GM18861 (cell line): Measurements from ENCODE around the gene PRSS36.
"Not testable (repeated sequence)": the region's sequence is repeated elsewhere in the genome, so short reads cannot be mapped to it uniquely, and the experiment has no call there.

ENCODE experiments used
- ATAC-seq: cut with Tn5 transposase; IDR thresholded peaks from one replicate; pipeline ENCODE4 v1.9.1; 2021; ENCODE audit not compliant: unreplicated experiment

The PRSS36 gene

DNA sequence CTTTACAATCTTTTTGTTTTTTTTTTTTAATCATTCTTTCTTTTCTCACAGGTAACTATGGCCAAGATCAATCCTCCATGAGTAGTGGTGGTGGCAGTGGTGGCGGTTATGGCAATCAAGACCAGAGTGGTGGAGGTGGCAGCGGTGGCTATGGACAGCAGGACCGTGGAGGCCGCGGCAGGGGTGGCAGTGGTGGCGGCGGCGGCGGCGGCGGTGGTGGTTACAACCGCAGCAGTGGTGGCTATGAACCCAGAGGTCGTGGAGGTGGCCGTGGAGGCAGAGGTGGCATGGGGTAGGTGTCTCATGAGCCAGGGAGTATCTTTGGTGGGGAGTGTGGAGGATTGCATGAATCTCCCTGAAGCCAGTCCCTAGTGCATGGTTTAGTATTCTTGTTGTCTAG, 35.0 kb upstream of the PRSS36 start:
- no peak for ATAC-seq

- no peak for ATAC-seq
Measured at GRCh38 chr16:31183432-31184428, 33.9 kb upstream of the PRSS36 start.

DNA sequence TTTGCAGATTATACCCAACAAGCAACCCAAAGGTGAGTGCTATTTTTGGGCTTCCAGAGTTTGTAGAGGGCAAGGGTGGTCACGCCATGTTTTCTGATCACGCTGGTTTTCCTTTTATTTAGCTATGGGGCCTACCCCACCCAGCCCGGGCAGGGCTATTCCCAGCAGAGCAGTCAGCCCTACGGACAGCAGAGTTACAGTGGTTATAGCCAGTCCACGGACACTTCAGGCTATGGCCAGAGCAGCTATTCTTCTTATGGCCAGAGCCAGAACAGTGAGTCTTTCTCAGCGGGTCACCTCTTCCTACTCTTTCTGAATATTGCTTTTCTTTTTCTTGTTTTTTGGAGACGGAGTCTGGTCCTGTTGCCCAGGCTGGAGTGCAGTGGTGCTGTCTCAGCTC, 32.5 kb upstream of the PRSS36 start:
- no peak for ATAC-seq

GRCh38 chr16:31181102-31181830, 31.4 kb upstream of the PRSS36 start:
- ATAC-seq: no peak

DNA sequence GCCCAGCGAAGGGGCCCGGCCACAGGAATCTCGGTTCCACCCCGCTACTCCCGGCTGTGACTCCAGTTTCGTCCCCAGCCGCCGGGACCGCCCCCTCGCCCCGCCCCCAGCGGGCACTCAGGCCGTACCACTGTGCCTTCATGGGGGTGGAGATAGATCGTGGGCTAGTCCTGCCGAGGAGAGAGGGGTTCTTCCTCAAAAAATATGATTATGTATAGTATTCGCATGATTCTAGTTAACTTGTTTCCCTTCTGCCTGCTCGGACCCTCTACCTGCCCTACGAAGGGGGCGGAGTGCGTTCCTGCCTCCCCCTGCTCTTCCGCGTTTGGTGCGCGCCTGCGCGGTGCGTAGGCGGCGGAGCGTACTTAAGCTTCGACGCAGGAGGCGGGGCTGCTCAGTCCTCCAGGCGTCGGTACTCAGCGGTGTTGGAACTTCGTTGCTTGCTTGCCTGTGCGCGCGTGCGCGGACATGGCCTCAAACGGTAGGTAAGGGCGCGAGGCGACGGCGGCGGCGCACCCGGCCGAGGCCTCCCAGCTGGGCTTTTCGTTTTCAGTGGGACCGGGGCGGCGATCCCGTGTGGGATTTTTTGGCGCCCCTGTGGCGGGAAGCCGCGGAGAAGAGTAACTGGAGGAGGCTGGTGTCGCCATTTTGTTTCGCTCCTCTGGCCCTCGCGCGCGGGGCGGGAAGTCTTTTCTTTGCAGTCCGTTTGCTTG, 30.0 kb upstream of the PRSS36 start, which contains the start of gene FUS:
FUS (plus strand) TSS at position 393 of the 713 bp plus-strand sequence; CDS start at position 469, 76 bp downstream.
- ATAC-seq: peak; percentile 39

DNA sequence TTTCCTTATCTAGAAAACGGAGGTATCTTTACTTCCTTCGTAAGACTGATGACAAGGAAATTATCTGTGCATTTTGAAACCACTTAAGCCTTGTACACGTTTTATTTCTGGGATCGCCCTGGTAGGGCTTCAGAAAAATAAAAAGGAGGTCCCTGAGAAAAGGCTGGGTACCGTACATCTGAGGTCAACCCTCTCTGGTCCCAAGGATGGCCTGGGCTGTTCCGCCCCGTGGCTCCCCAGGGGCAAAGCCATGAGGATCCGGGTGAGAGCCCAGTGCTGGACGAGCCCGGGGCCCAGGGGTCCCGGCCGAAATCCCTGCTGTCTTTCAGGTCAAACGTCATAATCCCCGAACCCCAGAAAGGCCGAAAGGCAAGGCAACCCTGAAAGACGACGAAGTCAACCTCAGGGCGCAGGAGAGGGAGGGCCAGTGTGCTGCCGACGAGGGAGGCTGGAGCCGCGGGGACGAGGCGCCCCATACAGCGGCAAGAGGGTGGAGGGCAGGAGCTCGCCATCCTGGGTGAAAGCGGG, 29.4 kb upstream of the PRSS36 start:
- peak; percentile 3 for ATAC-seq

DNA sequence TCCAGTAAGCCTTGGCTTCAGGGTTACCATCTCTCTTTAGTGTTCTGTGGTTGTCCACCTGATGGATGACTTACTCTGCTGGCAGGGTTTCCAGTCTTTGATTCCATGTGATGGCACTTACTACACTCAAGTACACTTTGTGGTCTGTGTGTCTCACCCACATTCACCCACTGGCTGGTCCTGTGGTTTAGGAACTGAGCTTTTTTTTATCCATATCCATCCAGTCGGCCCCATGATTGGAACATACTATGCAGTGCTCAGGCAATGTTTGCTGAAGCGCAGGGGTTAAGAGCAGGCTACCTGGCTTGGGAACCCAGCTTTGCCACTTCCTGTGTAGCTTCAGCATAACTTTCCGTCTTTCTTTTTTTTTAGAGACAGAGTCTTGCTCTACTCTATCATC, 27.3 kb upstream of the PRSS36 start:
- no peak for ATAC-seq

DNA sequence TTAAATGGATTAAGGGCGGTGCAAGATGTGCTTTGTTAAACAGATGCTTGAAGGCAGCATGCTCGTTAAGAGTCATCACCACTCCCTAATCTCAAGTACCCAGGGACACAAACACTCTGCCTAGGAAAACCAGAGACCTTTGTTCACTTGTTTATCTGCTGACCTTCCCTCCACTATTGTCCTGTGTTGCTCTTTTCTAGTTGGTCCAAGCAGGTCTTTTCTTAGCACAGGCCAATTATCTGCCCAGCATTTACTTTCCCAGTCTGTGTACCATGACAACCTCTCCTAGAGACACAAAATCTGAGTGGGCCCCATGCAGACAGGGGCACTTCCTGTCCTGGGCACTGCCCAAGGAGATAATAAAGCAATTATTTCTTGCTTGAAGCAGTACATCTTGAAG, 20.2 kb upstream of the PRSS36 start:
- ATAC-seq: not testable (repeated sequence)

- ATAC-seq: no peak
Measured at GRCh38 chr16:31168848-31169247, 19.0 kb upstream of the PRSS36 start.

DNA sequence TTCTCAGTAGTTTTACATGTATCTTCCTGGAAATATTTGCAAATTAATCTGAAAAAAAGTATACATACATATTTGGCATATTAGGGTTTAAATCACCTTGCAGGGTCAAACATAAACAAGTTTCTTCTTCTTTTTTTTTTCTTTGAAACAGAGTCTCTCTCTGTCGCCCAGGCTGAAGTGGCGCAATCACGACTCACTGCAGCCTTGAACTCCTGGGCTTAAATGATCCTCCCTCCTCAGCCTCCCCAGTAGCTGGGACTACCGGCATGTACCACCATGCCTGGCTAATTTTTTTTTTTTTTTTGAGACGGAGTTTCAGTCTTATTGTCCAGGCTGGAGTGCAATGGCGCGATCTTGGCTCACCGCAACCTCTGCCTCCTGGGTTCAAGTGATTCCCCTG, 17.4 kb upstream of the PRSS36 start:
- no peak for ATAC-seq

DNA sequence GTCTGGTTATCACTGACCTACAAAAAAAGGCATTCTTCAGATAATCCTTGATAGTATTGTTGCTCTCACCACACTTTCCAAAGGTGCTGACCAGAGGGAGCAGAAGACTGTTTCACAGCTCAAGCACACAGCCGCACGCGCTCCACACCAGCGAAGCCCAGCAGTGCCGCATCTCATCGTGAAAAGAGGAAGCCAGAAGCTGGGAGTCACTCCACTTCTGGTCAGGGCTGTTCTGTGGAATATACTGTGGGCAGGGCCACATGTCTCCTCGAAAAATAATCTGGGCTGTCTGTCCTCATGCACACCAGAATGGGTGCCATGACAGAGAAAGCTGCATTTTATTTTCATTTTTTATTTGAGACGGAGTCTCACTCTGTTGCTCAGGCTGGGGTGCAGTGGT, 7.3 kb upstream of the PRSS36 start:
- ATAC-seq: no peak

GRCh38 chr16:31150976-31151375, 1.1 kb upstream of the PRSS36 start:
- not testable (repeated sequence) for ATAC-seq

DNA sequence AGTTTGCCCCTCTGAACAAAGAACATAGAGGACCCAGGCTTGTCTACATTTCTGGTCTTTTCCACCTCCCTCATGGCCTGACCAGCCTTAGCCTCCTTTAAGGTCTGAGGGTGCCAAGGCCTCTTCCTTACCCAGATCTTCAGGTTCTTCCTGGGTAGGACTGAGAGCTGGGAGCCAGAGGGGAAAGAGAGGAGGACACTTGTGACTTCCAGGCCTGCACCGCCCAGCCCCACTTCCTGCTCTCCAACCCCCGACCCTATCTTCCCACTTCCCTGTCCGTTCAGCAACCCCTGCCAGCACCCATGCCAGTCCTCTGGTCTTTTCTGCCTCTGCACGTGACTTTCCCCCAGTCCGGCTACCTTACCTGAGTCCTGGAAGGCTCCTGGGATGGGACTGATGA, 534 bp downstream of the PRSS36 start:
- no peak for ATAC-seq

GRCh38 chr16:31148896-31149295, 970 bp downstream of the PRSS36 start:
- no peak for ATAC-seq

DNA sequence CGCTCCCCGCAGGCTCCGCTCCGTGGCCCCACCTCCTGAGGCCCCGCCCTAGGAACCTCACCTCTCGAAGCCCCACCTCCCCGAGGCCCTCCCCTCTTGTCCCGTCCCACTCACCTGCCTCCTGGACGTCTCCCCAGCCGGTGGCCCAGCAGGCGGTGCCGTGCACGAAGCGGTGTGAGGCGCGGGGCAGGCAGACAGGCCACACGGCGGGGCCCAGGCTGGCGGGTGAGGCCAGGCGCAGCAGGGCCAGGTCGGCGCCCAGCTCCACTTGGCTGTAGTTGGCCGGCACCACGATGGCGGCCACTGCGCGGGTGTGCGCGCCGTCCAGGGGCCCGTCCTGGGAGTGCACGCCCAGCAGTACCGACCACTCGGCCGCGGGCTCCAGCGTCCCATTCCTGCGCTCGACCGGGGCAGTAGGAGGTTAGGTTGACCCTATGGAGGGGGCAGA, 1.6 kb downstream of the PRSS36 start:
- ATAC-seq: no peak

GRCh38 chr16:31147574-31147973, 2.3 kb downstream of the PRSS36 start:
- ATAC-seq: no peak

DNA sequence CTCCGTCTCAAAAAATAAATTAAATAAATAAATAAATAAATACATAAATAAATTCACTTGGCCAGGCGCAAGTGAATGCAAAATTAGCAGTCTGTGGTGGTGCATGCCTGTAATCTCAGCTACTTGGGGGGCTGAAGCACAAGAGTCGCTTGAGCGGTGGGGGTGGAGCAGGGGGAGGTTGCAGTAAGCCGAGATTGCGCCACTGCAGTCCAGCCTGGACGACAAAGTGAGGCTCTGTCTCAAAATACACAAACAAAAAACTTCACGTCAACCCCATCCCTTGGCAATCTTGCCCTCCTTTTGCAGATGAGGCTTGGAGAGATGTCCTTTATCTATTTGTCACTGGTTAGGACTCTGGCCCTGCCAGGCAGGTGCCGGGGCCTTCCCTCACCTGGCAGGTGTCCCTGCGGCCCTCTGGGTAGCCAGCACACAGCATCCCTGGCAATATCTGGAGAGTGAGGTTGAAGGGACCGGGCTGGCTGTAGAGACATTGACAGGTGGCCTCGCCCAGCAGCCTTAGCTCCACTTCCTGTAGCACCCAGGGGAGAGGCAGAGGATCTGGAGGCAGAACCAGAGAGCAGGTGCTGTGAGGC, 4.4 kb downstream of the PRSS36 start:
- ATAC-seq: no peak

DNA sequence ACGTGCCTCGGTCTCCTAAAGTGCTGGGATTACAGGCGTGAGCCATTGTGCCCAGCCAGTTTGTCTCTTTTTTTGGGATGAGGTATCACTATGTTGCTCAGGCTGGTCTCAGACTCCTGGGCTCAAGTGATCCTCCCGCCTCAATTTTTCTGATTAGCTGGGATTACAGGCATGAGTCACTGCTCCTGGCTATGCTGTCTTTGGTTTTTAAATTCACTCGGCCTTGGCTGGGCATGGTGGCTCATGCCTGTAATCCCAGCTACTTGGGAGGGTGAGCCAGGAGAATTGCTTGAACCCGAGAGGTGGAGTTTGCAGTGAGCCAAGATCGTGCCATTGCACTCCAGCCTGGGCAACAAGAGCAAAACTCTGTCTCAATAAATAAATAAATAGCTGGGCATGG, 5.4 kb downstream of the PRSS36 start:
- not testable (repeated sequence) for ATAC-seq

- ATAC-seq: no peak
Measured at GRCh38 chr16:31143694-31144148, 6.1 kb downstream of the PRSS36 start.

- no peak for ATAC-seq
Measured at GRCh38 chr16:31143011-31143693, 6.7 kb downstream of the PRSS36 start.
